ENCODE results near the gene GAL.

Gene GAL

DNA sequence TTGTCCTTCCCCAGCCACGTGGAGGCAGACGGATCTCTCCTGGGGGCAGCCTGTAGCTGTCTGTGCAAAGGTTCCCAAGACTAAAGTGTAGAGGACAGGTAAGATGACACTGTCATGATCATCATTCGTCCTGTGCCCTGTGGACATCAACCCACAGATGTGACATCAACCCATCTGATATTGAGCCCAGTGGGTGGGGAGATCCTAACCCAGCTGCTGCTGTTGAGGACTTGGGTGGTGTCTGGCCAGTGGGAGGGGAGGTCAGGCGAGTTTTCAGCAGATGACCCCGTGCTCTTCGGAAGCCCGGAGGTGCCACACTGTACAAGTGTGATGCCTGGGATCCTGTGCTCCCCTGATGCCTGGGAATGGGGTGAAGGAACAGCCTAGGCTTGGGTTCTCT lies 1.2 kb upstream of the GAL start:
- no peak for DNase-seq

DNA sequence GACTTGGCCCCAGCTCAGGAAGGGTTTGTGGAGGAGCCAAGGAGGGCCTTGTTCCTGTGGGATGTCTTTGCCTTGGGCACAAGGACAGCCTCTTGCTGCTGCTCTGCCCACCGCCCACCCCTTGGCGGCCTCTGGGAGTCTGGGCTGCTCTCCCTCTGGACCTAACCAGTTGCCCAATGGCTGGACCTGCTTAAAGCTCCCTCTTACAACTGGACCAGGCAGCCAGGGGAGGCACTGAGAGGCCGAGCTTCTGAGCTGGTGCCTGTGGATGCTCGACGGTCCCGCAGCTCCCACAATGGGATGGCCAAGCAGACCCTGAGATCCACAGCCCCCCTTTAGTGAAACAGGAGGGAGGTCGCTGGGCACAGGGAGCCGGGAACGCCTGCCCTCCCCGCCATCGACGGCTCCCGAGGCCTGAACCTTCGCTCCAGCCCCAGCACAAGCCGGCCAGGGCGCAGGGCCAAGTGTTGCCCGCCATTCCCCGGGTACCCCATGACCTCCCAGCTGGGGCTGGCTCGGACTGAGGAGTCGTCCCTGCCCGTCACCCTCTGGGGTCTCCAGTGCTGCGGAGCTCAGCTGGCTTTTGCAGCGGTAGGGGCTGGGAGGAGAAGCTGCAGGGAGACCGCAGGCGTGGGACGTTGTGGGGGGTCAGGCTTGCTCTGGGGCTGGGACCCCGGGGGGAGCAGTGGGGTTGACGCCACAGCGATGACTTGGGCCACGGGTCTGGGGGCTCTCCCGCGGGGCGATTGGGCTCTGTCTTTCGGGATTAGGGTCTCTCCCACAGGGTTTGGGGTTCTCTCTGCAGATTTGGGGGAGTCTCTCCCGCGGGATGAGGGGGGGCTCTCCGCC lies 584 bp upstream of the GAL start:
- no peak for DNase-seq

DNA sequence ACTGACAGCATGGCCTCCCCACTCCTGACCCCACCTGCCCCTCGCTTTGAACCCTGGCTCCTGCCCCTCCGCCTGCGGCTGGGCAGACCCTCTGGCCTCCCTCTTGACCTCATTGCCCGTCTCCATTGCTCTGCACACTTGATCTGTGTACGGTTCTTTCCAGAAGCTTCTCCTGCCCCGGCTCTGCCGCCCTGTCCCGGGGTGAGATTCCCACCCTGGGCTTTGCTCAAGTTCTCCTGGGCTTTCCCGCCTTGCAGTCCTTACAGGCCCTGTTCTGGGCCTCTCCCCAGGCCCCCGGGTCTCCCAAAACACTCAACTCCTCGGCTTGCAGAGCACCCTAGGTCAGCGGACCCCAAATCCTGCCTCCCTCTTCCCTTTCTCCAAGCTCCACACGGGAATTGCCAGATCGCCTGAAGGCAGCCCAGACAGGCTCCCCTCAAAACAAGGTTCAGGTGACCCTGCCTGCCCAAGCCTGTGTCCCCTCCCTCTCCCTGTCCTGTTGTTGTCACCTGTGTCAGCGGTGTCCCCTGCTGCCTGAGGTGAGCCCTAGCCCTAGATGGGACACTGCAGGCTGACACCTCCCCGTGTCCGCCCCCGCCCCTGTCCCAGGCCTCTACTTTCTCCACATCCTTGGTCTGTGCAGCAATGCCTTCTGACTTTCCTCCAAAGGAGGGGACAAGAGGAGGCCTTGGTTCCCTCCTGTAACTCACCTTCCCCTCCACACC lies 1.5 kb downstream of the GAL start:
- DNase-seq: no peak

DNA sequence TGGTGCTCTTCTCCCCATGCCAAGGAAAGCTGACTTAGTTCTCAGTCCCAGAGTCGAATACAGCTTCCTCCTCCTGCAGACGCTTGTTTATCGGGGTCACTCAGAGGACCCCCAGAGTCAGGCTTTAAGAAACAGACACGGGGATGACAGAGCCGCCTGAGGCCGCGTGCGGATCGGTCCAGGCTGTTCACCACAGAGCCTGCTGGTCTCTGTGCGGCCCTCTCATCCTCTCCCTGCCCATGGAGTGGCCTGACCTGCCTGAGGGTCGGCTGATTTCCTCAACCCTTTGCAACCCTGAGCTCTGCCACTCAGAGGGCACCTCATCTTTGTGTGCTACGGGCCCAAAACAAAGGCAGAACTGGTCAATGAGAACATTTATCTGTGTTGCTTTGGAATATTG lies 2.1 kb downstream of the GAL start:
- DNase-seq: no peak

DNA sequence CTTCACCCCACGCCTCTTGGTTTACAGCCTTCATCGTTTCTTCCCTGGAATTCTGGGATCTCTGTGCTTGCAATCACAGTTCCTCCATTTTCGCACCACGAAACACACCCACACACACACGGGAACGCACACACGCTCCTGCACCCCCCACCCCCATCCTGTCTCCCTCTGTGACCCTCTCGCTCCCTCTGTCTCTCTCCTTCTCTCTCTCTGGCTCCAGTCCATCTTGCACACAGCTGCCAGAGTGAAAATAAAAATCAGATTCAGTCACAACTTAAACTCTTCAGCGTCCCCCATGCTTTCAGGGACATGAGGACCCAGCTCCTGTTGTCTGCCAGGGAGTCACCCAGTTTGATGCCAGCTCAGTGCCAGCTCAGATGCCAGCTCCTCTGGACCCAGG lies 3.0 kb downstream of the GAL start:
- no peak for DNase-seq

DNA sequence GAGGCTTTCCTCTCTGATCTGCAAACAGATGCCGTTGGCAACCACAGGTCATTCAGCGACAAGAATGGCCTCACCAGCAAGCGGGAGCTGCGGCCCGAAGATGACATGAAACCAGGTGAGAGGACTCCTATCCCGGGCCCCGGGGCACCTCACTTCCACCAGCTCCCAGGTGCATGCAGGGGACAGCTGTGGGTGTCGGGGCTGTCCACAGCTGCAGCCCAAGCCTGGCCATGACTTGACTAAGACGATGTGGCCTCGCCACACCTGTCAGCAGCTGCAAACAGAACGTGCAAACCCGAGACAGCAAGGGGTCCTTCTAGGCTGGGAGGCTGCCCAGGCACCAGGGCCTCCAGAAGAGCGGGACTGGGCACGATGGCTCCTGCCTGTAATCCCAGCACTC lies 3.6 kb downstream of the GAL start:
- no peak for DNase-seq

DNA sequence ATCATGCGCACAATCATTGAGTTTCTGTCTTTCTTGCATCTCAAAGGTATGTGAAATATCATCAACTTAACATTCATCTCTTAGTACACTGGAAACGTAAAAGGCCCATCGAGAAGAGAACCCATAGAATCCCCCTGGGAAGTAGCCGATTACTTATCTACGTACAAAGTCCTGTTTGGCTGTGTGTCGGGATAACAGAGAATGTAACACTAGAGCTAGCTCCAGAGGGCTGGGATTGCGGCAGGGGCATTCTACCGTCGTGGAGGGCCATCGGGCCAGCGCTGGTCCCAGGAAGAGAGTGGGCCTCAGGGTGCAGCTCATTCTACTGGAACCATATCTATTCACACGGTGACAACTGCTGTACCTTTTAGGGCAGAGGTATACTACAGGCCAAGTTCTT lies 4.5 kb downstream of the GAL start:
- no peak for DNase-seq

DNA sequence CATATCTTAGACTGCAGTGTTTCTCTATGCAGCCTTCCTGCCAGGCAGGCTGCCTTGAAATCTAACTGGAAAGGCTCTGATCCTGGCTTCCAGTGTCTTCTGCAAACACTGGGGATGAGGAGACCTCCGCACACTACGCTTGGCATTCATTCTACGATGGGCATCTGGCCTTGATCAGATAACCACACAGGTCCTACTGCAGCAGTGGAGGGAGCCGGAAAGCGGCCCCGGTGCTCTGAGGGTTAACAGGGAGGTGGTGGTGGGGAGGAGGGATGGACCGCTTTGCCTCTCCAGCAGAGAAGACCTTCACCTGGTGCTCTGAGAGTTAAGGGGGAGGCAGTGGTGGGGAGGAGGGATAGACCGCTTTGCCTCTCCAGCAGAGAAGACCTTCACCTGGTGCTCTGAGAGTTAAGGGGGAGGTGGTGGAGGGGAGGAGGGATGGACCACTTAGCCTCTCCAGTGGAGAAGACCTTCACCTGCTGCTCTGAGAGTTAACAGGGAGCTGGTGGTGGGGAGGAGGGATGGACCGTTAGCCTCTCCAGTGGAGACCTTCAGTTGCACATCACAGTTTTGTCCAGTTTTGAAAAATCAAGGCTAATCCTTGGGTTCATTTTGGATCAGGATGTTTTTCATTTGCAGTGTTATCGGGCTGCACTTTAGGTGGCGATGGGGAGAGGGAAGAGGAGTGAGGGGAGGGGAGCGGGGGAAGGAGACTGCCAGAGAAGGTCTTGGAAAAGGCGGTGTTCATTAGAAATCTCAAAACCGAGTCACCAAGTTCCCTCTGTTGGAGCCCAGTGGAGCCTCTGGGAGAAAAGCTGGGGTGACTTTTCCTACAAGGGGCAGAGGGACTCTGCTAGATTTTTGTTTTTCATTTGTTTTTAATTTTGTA lies 5.6 kb downstream of the GAL start:
- DNase-seq: no peak

DNA sequence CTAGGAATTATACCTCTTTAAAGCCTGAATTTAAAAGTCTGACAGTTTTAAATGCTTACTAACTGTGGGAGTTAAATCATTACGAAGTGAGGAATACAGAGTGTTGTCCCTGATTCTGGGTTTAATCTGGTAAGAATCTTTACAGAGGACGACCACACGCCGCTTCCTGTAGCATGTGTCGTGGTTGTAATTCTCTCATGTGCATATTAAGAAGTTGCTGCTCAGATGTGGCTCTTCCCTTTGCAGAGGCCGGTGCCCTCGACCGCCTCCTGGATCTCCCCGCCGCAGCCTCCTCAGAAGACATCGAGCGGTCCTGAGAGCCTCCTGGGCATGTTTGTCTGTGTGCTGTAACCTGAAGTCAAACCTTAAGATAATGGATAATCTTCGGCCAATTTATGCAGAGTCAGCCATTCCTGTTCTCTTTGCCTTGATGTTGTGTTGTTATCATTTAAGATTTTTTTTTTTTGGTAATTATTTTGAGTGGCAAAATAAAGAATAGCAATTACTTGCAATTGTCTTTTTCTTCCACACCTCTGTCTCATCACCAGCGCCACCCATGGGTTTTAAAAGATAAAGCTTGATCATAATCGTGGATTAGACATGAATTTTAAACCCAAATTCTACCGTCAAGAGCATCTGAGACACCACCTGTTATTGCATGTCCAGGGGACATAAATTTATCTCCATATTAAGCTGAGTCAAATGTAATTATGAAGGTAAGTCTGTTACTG lies 6.5 kb downstream of the GAL start:
- no peak for DNase-seq

DNA sequence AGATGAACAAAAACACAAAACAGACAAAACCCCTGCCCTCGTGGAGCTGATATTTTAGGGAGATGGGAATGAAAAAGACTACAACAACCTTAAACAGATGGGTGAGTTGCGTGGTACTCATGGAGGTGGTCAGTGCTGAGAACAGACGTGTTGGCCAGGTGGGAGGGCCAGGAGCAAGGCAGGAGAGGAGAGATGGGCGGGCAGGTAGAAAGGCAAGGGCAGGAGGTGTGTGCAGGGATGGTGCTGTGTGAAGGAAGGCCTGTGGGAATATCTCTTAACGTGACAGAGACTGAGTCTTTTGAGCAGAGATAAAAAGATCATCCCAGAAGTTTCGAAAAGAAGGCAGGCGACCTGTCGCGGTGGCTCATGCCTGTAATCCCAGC lies 7.0 kb downstream of the GAL start:
- no peak for DNase-seq

DNA sequence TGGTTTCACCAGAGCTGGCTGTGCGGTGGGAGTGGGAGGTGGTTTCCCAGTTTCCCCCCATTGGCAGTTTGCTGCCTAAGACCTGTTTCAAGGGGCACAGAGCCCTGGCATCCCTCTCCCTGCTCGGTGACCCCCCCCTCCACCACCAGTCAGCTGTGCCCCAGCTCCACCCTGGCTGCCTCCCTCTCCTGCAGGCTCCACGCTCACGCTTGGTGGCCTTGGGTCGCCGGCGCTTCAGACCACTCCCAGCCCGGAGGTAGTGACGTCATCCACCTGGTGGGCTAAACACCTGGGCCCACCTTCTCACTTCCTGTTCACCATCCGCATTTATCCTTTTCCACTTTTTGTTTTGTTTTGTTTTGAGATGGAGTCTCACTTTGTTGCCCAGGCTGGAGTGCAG lies 7.8 kb downstream of the GAL start:
- DNase-seq: no peak

DNA sequence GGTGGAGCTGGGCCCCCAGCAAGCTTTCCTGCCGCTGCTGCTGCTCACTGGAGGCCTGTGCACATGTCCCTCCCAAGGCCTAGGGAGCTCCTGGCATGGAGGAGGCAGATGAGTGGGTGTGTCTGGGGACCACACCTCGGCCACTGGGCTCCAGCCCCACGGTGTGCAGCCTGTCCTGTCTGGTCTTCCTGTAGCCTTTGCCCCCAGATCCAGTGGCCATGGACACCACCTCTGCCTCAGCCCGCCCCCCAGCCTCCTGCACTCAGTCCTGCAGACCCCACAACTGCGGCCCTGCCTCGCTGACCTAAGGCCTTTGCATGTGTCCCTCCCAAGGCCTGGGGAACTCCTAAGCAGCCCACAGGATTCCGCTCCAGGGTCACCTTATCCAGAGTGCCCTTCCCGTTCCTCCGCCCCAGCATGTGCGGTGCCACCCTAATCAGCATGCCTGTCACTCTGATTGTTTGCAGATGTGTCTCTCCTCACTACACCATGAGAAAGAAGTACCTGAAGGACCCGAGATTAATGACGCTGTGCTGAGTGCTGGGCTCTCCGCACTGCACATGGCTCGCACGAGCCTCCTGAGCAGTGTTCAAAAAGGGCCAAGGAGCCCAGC lies 8.6 kb downstream of the GAL start:
- no peak for DNase-seq

DNA sequence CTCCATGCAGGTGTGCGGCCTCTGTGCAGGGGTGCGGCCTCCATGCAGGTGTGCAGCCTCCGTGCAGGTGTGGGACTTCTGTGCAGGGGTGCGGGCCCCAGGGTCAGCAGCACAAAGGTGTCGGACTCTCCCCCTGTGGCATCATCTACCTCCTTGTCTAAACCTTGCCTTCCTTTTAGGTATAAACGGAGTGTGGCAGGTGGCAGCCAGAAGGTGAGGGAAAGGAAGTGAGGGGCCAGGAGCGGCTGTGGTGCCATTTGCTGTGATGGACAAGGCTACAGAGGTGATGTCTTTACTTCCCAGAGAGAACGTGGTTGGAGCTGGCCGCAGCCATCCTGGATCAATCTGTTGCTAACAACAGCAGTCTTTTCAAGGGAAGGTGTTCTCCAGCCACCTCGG lies 9.1 kb downstream of the GAL start:
- no peak for DNase-seq

DNA sequence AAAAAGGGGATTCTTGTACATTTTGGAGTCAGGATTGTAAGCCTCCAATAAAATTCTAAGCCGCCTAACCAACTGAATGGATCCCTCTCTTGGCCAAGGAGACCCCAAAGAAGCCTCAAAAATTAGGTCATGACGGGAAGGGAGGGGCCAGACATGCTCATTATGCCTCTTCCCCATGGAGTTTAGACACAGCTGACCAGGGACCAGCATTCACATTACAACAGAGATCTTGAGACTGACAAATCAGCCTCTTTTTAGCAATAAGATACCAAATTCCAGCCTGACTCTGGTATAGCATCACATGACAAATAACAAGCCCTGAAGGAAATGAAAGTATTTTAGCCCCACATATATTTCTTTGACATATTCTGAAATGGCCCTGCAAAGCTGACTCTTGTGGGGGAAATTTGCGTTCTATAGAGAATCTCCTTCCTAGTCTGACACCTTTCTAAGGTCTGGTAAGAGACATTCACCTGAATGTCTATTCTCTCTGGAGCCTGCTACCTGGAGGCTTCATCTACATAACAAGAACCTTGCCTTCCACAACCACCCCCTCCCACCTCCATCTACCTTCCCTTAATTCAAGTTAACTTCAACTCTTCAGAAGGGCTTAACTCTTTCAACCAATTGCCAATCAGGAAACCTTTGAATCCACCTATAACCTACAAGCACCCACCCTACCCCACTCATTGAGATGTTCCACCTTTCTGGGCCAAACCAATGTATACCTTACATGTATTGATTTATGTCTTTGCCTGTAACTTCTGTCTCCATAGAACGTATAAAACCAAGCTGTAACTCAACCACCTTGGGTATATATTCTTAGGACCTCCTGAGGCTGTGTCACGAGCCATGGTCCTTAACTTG lies 10.3 kb downstream of the GAL start:
- no peak for DNase-seq

DNA sequence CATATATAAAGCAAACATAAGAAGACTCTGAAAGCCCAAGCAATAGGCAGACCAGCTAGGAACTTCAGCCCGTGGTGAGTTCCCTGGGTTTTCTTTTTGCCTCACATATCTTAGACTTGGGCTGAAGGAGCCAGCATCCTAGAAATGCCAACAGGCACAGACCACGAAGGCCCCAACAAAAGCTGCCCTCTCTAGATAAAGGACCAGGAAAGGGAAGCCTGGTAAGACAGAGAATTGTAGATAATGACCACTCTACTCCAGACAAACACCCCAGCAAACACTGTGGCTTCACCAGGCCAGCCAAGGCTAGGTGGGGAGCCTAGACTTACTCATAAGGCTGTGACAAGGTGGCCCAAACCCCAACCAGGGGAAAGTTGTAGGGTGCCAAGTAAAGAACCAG lies 11.2 kb downstream of the GAL start:
- no peak for DNase-seq

DNA sequence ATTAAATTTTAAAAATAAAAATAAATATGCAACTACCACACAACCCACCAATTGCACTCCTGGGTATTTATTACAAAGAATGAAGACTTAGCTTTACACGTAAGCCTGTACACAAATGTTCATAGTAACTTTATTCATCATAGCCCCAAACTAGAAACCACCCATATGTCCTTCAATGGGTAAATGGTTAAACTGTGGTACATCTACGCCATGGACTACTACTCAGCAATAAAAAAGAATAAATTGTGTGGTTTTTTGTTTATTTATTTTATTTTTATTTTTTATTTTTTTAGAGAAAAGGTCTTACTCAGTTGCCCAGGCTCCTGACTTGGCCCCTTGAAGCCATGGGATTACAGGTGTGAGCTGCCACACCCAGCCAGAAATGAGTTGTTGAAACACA lies 14.6 kb downstream of the GAL start:
- DNase-seq: no peak

DNA sequence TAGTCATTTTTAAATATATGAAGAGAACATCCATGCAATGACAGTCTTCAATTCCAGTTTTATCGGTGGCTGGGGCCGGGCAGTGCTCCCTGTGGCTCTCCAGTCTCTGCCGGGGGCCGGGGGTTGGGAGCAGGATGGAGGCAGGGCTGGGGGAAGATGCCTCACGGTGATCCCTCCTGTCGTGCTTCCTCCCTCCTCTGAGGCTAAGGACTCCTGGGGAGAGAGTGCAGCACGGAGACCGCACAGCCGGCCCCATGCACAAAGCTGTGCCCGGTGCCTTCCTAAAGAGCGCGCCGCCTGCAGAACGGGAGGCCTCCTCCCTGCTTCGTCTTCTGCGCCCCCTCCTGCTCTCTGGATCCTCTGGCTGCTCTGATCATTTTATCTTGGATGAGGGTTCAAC lies 20.5 kb downstream of the GAL start:
- DNase-seq: peak; percentile 2

DNA sequence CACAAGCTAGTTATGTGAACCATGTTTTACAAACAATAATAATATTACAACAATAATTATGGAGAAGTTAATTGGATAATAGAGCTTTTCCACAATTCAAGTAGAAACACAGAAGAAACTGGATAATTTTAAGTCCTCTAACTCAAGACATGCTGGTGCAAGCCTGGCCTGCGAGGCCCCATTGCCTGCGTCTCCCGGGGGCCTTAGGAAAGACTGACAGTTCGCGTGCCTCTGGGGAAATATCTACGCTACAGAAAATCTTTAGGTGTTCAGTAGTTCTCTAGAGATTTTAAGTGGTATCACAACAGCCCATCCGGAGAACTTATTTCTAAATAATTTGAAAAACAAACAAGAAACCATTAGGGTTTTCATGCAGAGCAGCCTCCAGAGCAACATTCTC lies 23.2 kb downstream of the GAL start:
- DNase-seq: no peak

DNA sequence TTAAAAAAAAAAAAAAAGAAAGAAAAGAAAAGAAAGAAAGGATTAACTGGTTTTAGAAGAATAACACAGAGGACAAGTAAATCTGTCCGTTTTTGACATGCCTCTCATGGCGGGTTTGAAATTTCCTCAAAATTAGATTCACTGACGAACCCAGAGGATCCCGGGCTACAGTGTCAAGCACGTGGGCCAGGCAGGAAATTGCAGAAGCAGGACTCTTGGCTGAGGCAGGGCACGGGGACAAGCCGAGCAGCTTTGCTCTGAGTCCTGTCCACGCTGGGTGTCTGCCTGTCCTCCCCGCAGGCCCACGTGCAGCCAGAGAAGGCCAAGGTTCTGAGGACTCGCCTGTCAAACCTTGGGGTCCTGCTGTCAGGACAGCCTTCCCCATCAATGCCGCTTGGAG lies 24.7 kb downstream of the GAL start:
- DNase-seq: no peak

DNA sequence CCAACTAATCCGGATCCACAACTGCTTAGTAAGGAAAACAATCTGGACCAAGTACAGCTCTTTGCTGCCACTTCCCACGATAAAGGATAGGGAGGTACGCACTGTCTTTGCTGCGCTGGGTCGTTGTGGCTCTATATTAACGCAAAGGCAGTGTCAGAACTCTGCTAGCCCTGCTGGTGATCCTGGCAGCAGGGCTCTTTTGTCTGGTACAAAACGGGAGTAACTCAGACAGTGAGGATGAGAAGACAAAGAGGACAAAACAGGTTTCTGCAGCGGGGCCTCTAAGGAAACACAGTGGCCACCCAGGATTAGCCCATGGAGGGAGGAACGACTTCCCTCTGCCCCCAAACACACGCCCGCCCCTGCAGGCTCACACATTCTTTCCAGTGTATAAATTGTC lies 26.1 kb downstream of the GAL start:
- no peak for DNase-seq

DNA sequence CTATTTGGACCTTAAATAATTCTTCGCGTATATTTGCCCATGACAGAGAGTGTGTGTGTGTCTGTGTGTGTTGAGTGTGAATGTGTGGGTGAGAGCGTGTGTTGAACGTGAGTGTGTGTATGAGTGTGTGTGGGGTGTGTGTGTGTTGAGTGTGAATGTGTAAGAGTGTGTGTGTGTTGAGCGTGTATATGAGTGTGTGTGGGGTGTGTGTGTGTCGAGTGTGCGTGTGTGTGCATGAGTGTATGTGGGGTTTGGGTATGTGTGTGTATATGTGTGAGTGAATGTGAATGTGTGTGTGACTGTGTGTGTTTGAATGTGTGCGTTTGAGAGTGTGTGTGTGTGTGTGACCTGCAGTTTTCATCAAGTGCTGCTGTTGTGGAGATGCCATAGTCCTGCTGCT lies 26.8 kb downstream of the GAL start:
- no peak for DNase-seq
